ENCODE data around the gene NREP. TPM values are rescaled to one million over a fixed set of nuclear protein-coding genes. Genes with fewer than 3 reads are reported as not detected.
A peak's percentile ranks its signal among the peaks of the same experiment; 100 is the strongest.

The NREP gene
- polyA plus RNA-seq, 3 donors = 16.6 to 23.6 (median 17.1) TPM

DNA sequence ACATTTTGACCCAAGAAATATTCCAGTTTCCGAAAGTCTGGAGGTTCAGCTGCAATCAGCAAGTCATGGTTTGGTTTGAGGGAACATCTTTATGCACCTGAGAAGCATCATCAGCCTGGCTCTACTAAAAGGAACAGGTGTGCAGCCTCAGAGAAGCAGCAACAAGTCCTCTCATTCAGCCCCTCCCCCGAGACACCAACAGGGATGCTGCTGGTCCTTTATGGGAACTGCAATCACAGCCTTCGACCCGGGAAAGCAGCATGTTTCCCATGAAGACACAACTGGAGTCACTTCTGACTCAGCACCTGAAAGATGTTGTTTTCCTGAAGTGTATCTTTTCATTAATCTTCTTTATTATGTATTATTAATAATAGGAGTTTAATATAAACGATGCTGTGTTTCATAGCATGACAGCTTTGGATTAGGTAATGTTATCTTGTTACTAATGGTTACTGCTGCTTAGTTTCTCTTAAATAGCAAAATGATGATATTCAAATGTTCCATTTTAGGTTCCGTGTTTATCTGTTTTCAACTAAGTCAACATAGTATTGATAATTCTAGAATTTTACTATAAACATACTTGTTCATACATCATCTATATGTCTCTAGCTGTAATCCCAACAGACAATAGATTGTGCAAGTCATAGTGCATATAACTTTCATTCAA lies 15.6 kb upstream of the NREP start:
- peaks cover 40 to 56% of the 10 kb centered on the region in 2 donors for H3K4me1 ChIP-seq (ENCODE audit: control insufficient read depth in 1 of 2, insufficient read depth in 2 of 2, low read length in 2 of 2)
- no peaks in the 10 kb centered on the region for H3K36me3 ChIP-seq (replicated peaks in 1 of 2; ENCODE audit: control insufficient read depth in 1 of 2, insufficient read depth in 2 of 2, low read length in 2 of 2)
- TF ChIP-seq, protein P1, sequence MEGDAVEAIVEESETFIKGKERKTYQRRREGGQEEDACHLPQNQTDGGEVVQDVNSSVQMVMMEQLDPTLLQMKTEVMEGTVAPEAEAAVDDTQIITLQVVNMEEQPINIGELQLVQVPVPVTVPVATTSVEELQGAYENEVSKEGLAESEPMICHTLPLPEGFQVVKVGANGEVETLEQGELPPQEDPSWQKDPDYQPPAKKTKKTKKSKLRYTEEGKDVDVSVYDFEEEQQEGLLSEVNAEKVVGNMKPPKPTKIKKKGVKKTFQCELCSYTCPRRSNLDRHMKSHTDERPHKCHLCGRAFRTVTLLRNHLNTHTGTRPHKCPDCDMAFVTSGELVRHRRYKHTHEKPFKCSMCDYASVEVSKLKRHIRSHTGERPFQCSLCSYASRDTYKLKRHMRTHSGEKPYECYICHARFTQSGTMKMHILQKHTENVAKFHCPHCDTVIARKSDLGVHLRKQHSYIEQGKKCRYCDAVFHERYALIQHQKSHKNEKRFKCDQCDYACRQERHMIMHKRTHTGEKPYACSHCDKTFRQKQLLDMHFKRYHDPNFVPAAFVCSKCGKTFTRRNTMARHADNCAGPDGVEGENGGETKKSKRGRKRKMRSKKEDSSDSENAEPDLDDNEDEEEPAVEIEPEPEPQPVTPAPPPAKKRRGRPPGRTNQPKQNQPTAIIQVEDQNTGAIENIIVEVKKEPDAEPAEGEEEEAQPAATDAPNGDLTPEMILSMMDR (IDR thresholded peaks at IDR 0.05) = no peak
- H3K9ac ChIP-seq (ENCODE audit: insufficient read depth, low read length, poor library complexity, severe bottlenecking) = no peak overlapping the region
- no peak overlapping the region for H2AFZ ChIP-seq (ENCODE audit: insufficient read depth, low read depth, low read length, poor library complexity, severe bottlenecking)
- Mint-ChIP-seq H3K4me1 (peaks cover 54% of the 10 kb centered on the region), H3K9me3 (no peaks in the 10 kb centered on the region), H3K27me3 (ENCODE audit: low read depth in 3 of 3) (no peaks in the 10 kb centered on the region), H3K36me3 (no peaks in the 10 kb centered on the region), H3K4me3 (no peak overlapping the region), H3K27ac (no peak overlapping the region)
- no peaks in the 10 kb centered on the region for H4K20me1 ChIP-seq (ENCODE audit: insufficient read depth, low read length)
- no peak overlapping the region for H3K4me2 ChIP-seq (replicated peaks; ENCODE audit: extremely low read depth, low read length, poor library complexity, severe bottlenecking)
- H3K4me3 ChIP-seq (replicated peaks in 1 of 3; ENCODE audit: low read depth in 2 of 3, low read length in 3 of 3) = no peak overlapping the region
- intact Hi-C loops (cut with micrococcal nuclease) = no loop called here
- no peaks in the 10 kb centered on the region for H3K27me3 ChIP-seq (ENCODE audit: control insufficient read depth in 2 of 2, insufficient read depth in 2 of 2, low read length in 2 of 2)
- no peaks in the 10 kb centered on the region for H3K79me2 ChIP-seq (ENCODE audit: insufficient read depth, low read length)
- no peaks in the 10 kb centered on the region for H3K9me3 ChIP-seq (replicated peaks in 1 of 2; ENCODE audit: control insufficient read depth in 1 of 2, insufficient read depth in 1 of 2, low read length in 2 of 2)
- 60% methylated on average over 3 of the region's 6 CpGs for WGBS (ENCODE audit: insufficient coverage)
- H3K27ac ChIP-seq (ENCODE audit: low read depth in 1 of 2, low read length in 2 of 2) = no peak overlapping the region
- DNase-seq = no peak

DNA sequence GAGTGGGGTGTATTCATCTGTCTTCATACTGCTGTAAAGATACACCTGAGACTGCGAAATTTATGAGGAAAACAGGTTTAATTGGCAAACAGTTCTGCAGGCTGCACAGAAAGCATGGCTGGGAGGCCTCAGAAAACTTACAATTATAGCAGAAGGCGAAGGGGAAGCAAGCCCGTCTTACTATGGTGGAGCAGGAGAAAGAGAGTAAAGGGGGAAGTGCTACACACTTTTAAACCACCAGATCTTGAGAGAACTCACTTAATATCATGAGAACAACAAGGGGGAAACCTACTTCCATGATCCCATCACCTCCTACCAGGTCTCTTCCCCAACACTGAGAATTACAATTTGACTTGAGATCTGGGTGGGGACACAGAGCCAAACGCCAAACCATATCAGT lies 12.5 kb upstream of the NREP start:
- no peak overlapping the region for H3K4me3 Mint-ChIP-seq
- TF ChIP-seq, protein P1 (IDR thresholded peaks at IDR 0.05) = no peak
- no peak for DNase-seq
- H3K4me1 Mint-ChIP-seq = peaks cover 41% of the 10 kb centered on the region
- peak overlapping the region in 2 of 7 donors; percentile 19 to 56 for H3K27ac Mint-ChIP-seq
- H3K27me3 ChIP-seq (ENCODE audit: control insufficient read depth in 2 of 2, insufficient read depth in 2 of 2, low read length in 2 of 2) = no peaks in the 10 kb centered on the region
- no peaks in the 10 kb centered on the region for H3K9me3 Mint-ChIP-seq
- H3K9ac ChIP-seq (ENCODE audit: insufficient read depth, low read length, poor library complexity, severe bottlenecking) = no peak overlapping the region
- WGBS (ENCODE audit: insufficient coverage) = 100% methylated on average over 1 of the region's 4 CpGs
- no peak overlapping the region for H3K4me2 ChIP-seq (replicated peaks; ENCODE audit: extremely low read depth, low read length, poor library complexity, severe bottlenecking)
- intact Hi-C loops (cut with micrococcal nuclease) = no loop called here
- H3K4me3 ChIP-seq (replicated peaks in 1 of 3; ENCODE audit: low read depth in 2 of 3, low read length in 3 of 3) = no peak overlapping the region
- no peaks in the 10 kb centered on the region for H3K9me3 ChIP-seq (replicated peaks in 1 of 2; ENCODE audit: control insufficient read depth in 1 of 2, insufficient read depth in 1 of 2, low read length in 2 of 2)
- H3K79me2 ChIP-seq (ENCODE audit: insufficient read depth, low read length) = no peaks in the 10 kb centered on the region
- H3K36me3 Mint-ChIP-seq = no peaks in the 10 kb centered on the region
- H3K27me3 Mint-ChIP-seq (ENCODE audit: low read depth in 3 of 3) = no peaks in the 10 kb centered on the region
- no peaks in the 10 kb centered on the region for H3K36me3 ChIP-seq (replicated peaks in 1 of 2; ENCODE audit: control insufficient read depth in 1 of 2, insufficient read depth in 2 of 2, low read length in 2 of 2)
- no peak overlapping the region for H3K27ac ChIP-seq (ENCODE audit: low read depth in 1 of 2, low read length in 2 of 2)
- no peaks in the 10 kb centered on the region for H4K20me1 ChIP-seq (ENCODE audit: insufficient read depth, low read length)
- H3K4me1 ChIP-seq (ENCODE audit: control insufficient read depth in 1 of 2, insufficient read depth in 2 of 2, low read length in 2 of 2) = peaks cover 32 to 51% of the 10 kb centered on the region in 2 donors
- no peak overlapping the region for H2AFZ ChIP-seq (ENCODE audit: insufficient read depth, low read depth, low read length, poor library complexity, severe bottlenecking)

Data from CD14-positive monocyte (primary cell).